Measurements from ENCODE around the gene PCDHGB5.
"Not testable (repeated sequence)": the region's sequence is repeated elsewhere in the genome, so short reads cannot be mapped to it uniquely, and the experiment has no call there.

Gene PCDHGB5

GRCh38 chr5:141382469-141383294 lies 15.1 kb upstream of the PCDHGB5 start, which contains the start of gene PCDHGA7:
Gene PCDHGA7, plus strand, starts transcription at chr5:141382742. Its CDS starts 158 bp downstream, at chr5:141382900.
- DNase-seq = no peak

- DNase-seq = no peak
These were observed 14.4 kb upstream of the PCDHGB5 start for GRCh38 chr5:141383345-141383744.

GRCh38 chr5:141384471-141385267 lies 13.1 kb upstream of the PCDHGB5 start:
- no peak for DNase-seq

GRCh38 chr5:141387557-141388311 lies 10.0 kb upstream of the PCDHGB5 start, which contains the start of gene PCDHGB4:
Gene PCDHGB4, plus strand, starts transcription at chr5:141387698. Its CDS starts 187 bp downstream, at chr5:141387885.
- peak; percentile 38 for DNase-seq

GRCh38 chr5:141388661-141389060 lies 9.1 kb upstream of the PCDHGB5 start:
- no peak for DNase-seq

GRCh38 chr5:141389153-141390042 lies 8.3 kb upstream of the PCDHGB5 start:
- no peak for DNase-seq

- DNase-seq = no peak
These were observed 5.1 kb upstream of the PCDHGB5 start, which contains the start of gene PCDHGA8 for GRCh38 chr5:141392429-141393198. Gene PCDHGA8, plus strand, starts transcription at chr5:141392633. Its CDS starts 181 bp downstream, at chr5:141392814.

GRCh38 chr5:141393267-141393666 lies 4.5 kb upstream of the PCDHGB5 start:
- DNase-seq = no peak

GRCh38 chr5:141394401-141395187 lies 3.2 kb upstream of the PCDHGB5 start:
- not testable (repeated sequence) for DNase-seq

GRCh38 chr5:141398608-141399007 lies 861 bp downstream of the PCDHGB5 start:
- DNase-seq = no peak

GRCh38 chr5:141399555-141400258 lies 2.0 kb downstream of the PCDHGB5 start:
- no peak for DNase-seq

GRCh38 chr5:141402553-141403243 lies 5.0 kb downstream of the PCDHGB5 start, which contains the start of gene PCDHGA9:
Gene PCDHGA9, plus strand, starts transcription at chr5:141402778. Its CDS starts 175 bp downstream, at chr5:141402953.
- DNase-seq = no peak

GRCh38 chr5:141403387-141403786 lies 5.6 kb downstream of the PCDHGB5 start:
- DNase-seq = no peak

- peak; percentile 40 for DNase-seq
These were observed 10.2 kb downstream of the PCDHGB5 start, which contains the start of gene PCDHGB6 for GRCh38 chr5:141407790-141408505. Gene PCDHGB6, plus strand, starts transcription at chr5:141408021. Its CDS starts 182 bp downstream, at chr5:141408203.

- DNase-seq = no peak
These were observed 12.0 kb downstream of the PCDHGB5 start for GRCh38 chr5:141409598-141410306.

- DNase-seq = no peak
These were observed 13.8 kb downstream of the PCDHGB5 start for GRCh38 chr5:141411575-141411974.

All from CD4-positive, alpha-beta T cell treated with Interleukin-6 for 4 hours (primary cell).